ENCODE measurements around the gene SEMA4D. TPM values are rescaled to one million over a fixed set of nuclear protein-coding genes. Genes with fewer than 3 reads are reported as not detected.

SEMA4D gene
- total and polyA plus RNA-seq, 10 donors: 23.0 to 193 (median 157) TPM

DNA sequence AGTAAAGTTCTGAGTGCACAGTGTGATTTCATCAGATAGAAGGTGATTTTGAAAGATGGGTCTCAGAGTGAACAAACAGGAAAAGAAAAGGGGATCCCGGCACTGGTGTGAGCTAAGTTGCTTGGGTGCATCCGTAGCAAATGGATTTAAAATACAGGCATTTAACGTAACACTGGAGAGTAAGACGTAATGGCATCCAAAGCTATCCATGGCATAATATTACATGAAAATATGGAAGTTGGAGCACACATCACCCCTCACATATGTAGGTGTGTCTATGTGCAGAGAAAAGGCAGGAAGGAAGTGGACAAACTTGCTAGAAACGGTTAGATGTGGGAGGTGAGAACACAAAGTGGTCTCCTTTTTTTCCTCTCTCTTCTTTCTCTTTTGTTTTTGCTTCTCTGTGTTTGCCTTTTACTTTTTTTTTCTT lies 38.2 kb upstream of the SEMA4D start:
- Histone ChIP-seq H3K4me3 (peak overlapping the region in 1 of 8 donors; percentile 37), H3K27me3 (replicated peaks in 1 of 7) (no peaks in the 10 kb centered on the region), H3K4me1 (peaks cover 11 to 96% (median 38%) of the 10 kb centered on the region in 6 donors), H3K36me3 (no peaks in the 10 kb centered on the region), H3K9me3 (no peaks in the 10 kb centered on the region), H3K27ac (peak overlapping the region; percentile 52 to 92 (median 82))
- DNase-seq: no peak
- intact Hi-C loops (cut with DNase I; ENCODE audit: low total_unique reads): no loop called here
- TF ChIP-seq CTCF (IDR thresholded peaks at IDR 0.05 in 8 of 11, conservative IDR thresholded peaks at IDR 0.05 in 3 of 11) (no peak), POLR2A (IDR thresholded peaks at IDR 0.05) (no peak), POLR2AphosphoS5 (IDR thresholded peaks at IDR 0.05) (peak in 1 of 3 donors; percentile 32)
- 22 to 32% (median 26%) methylated on average over 5 of the region's 5 CpGs for WGBS, 5 donors

GRCh38 chr9:89535461-89535860 lies 37.5 kb upstream of the SEMA4D start:
- H3K27me3 ChIP-seq (replicated peaks in 1 of 7): no peaks in the 10 kb centered on the region
- no peaks in the 10 kb centered on the region for H3K9me3 ChIP-seq
- H3K36me3 ChIP-seq: no peaks in the 10 kb centered on the region
- TF ChIP-seq POLR2AphosphoS5 (IDR thresholded peaks at IDR 0.05) (no peak), POLR2A (IDR thresholded peaks at IDR 0.05) (no peak), CTCF (IDR thresholded peaks at IDR 0.05 in 8 of 11, conservative IDR thresholded peaks at IDR 0.05 in 3 of 11) (no peak)
- peak overlapping the region in 7 of 8 donors; percentile 52 to 92 (median 83) for H3K27ac ChIP-seq
- H3K4me3 ChIP-seq: peak overlapping the region in 1 of 8 donors; percentile 37
- WGBS, 5 donors: 79 to 100% (median 87%) methylated on average over 1 to 3 of the region's 3 CpGs
- peaks cover 9 to 97% (median 42%) of the 10 kb centered on the region in 6 donors for H3K4me1 ChIP-seq
- no peak for DNase-seq
- intact Hi-C loops (cut with DNase I; ENCODE audit: low total_unique reads): no loop called here

DNA sequence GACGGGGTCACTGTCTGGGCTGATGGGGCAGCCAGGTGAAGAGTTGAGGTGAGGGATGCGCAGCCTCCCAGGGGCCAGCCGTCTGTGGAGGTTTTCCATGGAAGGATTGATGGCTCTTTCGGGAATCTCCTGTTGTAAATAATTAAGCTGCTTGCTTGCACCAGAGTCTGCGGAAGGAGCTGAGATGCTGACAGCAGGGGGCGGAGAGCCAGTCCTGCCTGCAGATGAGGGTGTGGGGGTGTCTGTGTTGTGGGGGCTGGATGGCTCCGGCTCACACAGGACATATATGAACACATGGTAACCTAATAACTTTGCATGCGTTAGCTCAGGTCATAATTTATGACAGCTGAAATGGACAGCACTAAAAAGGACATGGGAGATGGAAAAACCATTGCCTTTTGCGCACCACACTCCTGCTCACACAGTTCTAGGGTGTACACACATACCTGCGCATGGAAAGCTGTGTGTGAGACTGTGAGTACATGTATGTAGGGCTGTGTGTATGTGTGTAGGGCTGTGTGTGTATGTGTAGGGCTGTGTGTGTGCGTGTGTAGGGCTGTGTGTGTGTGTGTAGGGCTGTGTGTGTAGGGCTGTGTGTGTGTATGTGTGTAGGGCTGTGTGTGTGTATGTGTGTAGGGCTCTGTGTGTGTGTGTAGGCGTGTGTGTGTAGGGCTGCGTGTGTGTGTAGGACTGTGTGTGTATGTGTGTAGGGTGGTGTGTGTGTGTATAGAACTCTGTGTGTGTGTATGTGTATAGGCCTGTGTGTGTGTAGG lies 36.8 kb upstream of the SEMA4D start:
- no peak for DNase-seq
- Histone ChIP-seq H3K9me3 (no peaks in the 10 kb centered on the region), H3K27ac (peak overlapping the region in 5 of 8 donors; percentile 52 to 92 (median 88)), H3K4me1 (peaks cover 9 to 99% (median 49%) of the 10 kb centered on the region in 6 donors), H3K36me3 (no peaks in the 10 kb centered on the region), H3K4me3 (no peak overlapping the region), H3K27me3 (replicated peaks in 1 of 7) (no peaks in the 10 kb centered on the region)
- TF ChIP-seq POLR2AphosphoS5 (IDR thresholded peaks at IDR 0.05) (no peak), POLR2A (IDR thresholded peaks at IDR 0.05) (no peak), CTCF (IDR thresholded peaks at IDR 0.05 in 8 of 11, conservative IDR thresholded peaks at IDR 0.05 in 3 of 11) (no peak)
- WGBS, 5 donors: 84 to 88% (median 86%) methylated on average over 13 of the region's 13 CpGs
- intact Hi-C loops (cut with DNase I; ENCODE audit: low total_unique reads): no loop called here

DNA sequence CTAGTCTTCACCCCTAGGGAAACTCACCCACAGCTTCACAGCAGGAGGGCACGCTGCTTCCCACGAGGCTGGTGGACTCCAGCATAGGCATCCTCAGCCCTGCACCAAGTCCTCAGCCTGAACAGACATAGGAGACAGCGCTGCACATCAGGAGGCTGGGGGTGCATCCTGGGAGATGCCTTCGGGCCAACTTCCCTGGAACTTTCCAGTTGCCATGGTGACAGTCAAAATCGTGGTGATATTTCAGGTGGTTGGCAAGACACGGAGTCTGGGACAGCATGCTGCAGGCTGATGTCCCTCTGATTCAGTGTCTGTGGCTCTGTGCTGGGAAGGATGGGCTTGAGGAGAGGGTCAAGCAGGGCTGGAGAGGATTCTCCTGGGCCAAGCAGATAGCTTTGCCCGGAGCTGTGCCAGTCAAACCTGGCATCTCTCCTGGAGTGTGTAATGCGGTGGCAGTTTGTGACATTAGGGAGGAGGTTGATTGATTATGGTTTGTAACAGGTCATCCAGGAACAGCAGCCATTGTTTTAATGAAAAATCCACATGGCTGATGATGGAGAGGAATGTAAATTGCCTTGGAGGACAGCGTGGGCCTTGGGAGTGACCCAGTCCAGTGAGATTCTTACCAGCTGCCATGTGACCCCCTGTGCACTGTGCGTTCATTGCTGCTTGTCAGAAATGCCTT lies 35.6 kb upstream of the SEMA4D start:
- H3K27ac ChIP-seq: peak overlapping the region in 3 of 8 donors; percentile 45 to 92 (median 88)
- DNase-seq: no peak
- H3K4me3 ChIP-seq: no peak overlapping the region
- no peak for TF ChIP-seq CTCF (IDR thresholded peaks at IDR 0.05 in 8 of 11, conservative IDR thresholded peaks at IDR 0.05 in 3 of 11)
- TF ChIP-seq POLR2A (IDR thresholded peaks at IDR 0.05): no peak
- TF ChIP-seq POLR2AphosphoS5 (IDR thresholded peaks at IDR 0.05): no peak
- intact Hi-C loops (cut with DNase I; ENCODE audit: low total_unique reads): no loop called here
- peaks cover 9 to 99% (median 60%) of the 10 kb centered on the region in 6 donors for H3K4me1 ChIP-seq
- WGBS, 5 donors: 71 to 85% (median 84%) methylated on average over 8 to 10 of the region's 10 CpGs
- no peaks in the 10 kb centered on the region for H3K27me3 ChIP-seq (replicated peaks in 1 of 7)
- H3K36me3 ChIP-seq: no peaks in the 10 kb centered on the region
- no peaks in the 10 kb centered on the region for H3K9me3 ChIP-seq

Measured in spleen (tissue), 11 donors.